CD4-positive, alpha-beta memory T cell (primary cell): Measurements from ENCODE around the gene NFATC4. TPM values are rescaled to one million over a fixed set of nuclear protein-coding genes. Genes with fewer than 3 reads are reported as not detected.
A peak's percentile ranks its signal among the peaks of the same experiment; 100 is the strongest.

ENCODE experiments used
- CTCF ChIA-PET: fragments of 350-600 bp; sonication (Branson Sonifier 250); formaldehyde crosslinking; loops from one replicate; lab custom pipeline; 2021; ENCODE audit warnings: inconsistent platforms; ENCODE audit not compliant: partially characterized antibody; lab: Charles Lee
- POLR2A ChIA-PET: fragments of 350-600 bp; sonication (Branson Sonifier 250); formaldehyde crosslinking; loops from one replicate; lab custom pipeline; 2021; ENCODE audit not compliant: partially characterized antibody; lab: Charles Lee
- DNase-seq, 5 donors: peaks; one replicate each; pipeline versions ENCODE4 v3.0.0 to v3.0.0-alpha.2; 2020 to 2022; ENCODE audit warnings: mixed read lengths in 1 of 5
- H3K27ac ChIP-seq: one replicate; pipeline ENCODE4 v1.7.0; 2013; ENCODE audit warnings: low read depth, low read length
- H3K27me3 ChIP-seq: 2 replicates; pipeline ENCODE4 v1.7.0; 2013; ENCODE audit warnings: mild to moderate bottlenecking, low read length, moderate library complexity; ENCODE audit not compliant: insufficient read depth
- H3K36me3 ChIP-seq: 2 replicates; pipeline ENCODE4 v1.7.0; 2013; ENCODE audit warnings: mild to moderate bottlenecking, low read length, moderate library complexity; ENCODE audit not compliant: insufficient read depth
- H3K4me1 ChIP-seq: 2 replicates; pipeline ENCODE4 v1.7.0; 2013; ENCODE audit warnings: mild to moderate bottlenecking, low read length, moderate library complexity; ENCODE audit not compliant: insufficient read depth
- H3K4me3 ChIP-seq, 2 donors: one replicate each; pipeline ENCODE4 v1.7.0; 2013; ENCODE audit warnings: low read length in 2 of 2, mild to moderate bottlenecking in 1 of 2
- H3K9me3 ChIP-seq, 2 donors: one replicate each; pipeline ENCODE4 v1.7.0; 2013; ENCODE audit warnings: low read length in 2 of 2, control low read depth in 1 of 2; ENCODE audit not compliant: control insufficient read depth in 1 of 2
- H3K27ac Mint-ChIP-seq, 7 donors: one replicate each; pipeline ENCODE4 v1.8.0; 2020 to 2021; ENCODE audit warnings: mixed read lengths in 7 of 7, mild to moderate bottlenecking in 6 of 7, inconsistent platforms in 3 of 7, moderate library complexity in 3 of 7
- H3K27me3 Mint-ChIP-seq, 2 donors: one replicate each; pipeline ENCODE4 v1.8.0; 2020 to 2021; ENCODE audit warnings: mixed read lengths in 2 of 2
- H3K36me3 Mint-ChIP-seq, 2 donors: one replicate each; pipeline ENCODE4 v1.8.0; 2020 to 2021; ENCODE audit warnings: mixed read lengths in 2 of 2, inconsistent platforms in 1 of 2, mild to moderate bottlenecking in 1 of 2
- H3K4me1 Mint-ChIP-seq, 4 donors: one replicate each; pipeline ENCODE4 v1.8.0; 2020 to 2021; ENCODE audit warnings: mixed read lengths in 4 of 4, mild to moderate bottlenecking in 1 of 4
- H3K4me3 Mint-ChIP-seq, 8 donors: one replicate each; pipeline ENCODE4 v1.8.0; 2020 to 2021; ENCODE audit warnings: mixed read lengths in 8 of 8, mild to moderate bottlenecking in 7 of 8, moderate library complexity in 6 of 8, inconsistent platforms in 3 of 8
- H3K9me3 Mint-ChIP-seq, 8 donors: one replicate each; pipeline ENCODE4 v1.8.0; 2020 to 2021; ENCODE audit warnings: mixed read lengths in 8 of 8, mild to moderate bottlenecking in 5 of 8, inconsistent platforms in 3 of 8, moderate library complexity in 1 of 8
- intact Hi-C: fragments of 100-400 bp; cut with micrococcal nuclease; formaldehyde crosslinking; loops from one replicate; pipeline ENCODE4 v1.15.1; 2023
- polyA plus RNA-seq, 2 donors: library from polyadenylated mRNA; unstranded; fragments of 300-500 nt; fragmentation: Illumina TruSeq; gene quantifications; one replicate each; pipeline ENCODE4 v1.2.3, GENCODE V29; 2021
- total RNA-seq, 2 experiments: library from RNA; stranded (reverse); gene quantifications; one replicate each; pipeline ENCODE4 v1.2.3, GENCODE V29; 2021

The NFATC4 gene
- total RNA-seq (not detected), polyA plus RNA-seq (not detected)

DNA sequence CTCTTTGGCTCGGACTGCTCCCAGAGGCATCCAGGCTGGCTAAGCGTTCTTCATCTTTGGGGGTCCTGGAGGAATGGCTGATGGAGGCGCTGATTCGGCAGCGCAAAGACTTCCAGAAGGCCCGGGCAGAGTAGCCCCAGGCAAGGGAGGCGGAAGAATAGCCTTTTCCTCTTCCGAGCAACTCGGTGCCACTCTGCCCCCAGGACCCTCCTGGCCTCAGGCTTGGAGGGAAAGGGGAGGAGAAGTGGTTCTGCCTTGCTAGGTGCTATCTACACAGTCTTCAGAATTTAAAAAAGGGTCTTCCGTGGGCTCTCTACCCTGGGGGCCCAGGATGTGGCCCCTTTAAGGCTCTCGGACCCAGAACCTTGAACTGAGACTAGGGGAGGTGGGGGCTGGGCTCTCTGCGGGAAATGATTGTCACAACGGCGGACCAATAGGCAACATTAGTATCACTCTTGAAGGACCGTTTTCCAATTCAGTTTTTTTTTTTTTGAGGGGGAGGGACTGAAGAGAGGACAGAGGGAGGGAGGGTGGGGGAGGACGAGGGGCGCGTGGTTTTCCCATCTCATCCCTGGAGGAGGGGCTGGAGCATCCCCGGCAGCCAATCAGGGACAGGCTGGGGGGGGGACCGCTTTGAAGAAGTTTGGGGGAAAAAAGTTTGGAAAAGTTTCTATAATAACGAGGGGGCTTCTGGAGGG is at the start of gene NFATC4:
Gene NFATC4, plus strand, starts transcription at position 671 of the 698 bp plus-strand sequence. CDS start 157 bp downstream, outside the sequence.
- intact Hi-C loops: loop anchor here (10.0 kb wide), 1 partner anchor 307 kb away; no protein-coding TSS in a partner anchor
- CTCF ChIA-PET: no interaction called here

DNA sequence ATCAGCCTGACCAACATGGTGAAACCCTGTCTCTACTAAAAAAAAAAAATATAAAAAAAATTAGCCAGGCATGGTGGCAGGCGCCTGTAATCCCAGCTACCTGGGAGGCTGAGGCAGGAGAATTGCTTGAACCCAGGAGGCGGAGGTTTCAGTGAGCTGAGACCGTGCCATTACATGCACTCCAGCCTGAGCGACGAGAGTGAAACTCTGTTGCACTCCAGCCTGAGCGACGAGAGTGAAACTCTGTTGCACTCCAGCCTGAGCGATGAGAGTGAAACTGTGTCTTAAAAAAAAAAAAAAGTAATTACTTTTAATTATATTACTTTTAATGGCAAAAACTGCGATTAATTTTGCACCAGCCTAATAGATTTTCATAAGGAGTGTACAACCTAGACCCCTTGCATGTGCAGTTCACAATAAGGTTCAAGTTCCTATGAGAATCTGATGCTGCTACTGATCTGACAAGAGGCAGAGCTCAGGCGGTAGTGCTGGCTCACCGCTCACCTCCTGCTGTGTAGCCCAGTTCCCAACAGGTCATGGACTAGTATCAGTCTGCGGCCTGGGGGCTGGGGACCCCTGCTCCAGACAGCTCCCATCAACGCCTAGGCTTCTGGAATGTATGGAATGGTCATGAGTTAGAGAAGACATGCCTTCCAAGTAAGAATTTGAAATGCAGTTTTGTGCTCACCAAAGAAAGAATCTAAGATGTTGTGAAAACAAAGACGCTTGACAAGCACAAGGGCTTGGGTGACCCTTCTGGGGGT is 46.6 kb upstream of the NFATC4 start:
- H3K27me3 ChIP-seq: no peaks in the 10 kb centered on the region
- peak overlapping the region in 1 of 7 donors; percentile 52 for H3K27ac Mint-ChIP-seq
- H3K36me3 ChIP-seq: no peaks in the 10 kb centered on the region
- DNase-seq: no peak
- no peaks in the 10 kb centered on the region for H3K9me3 Mint-ChIP-seq
- no peak overlapping the region for H3K4me3 Mint-ChIP-seq
- H3K36me3 Mint-ChIP-seq: peaks cover 0 to 5% of the 10 kb centered on the region in 2 donors
- POLR2A ChIA-PET: no interaction called here
- H3K4me1 Mint-ChIP-seq: peaks cover 0 to 15% (median 6%) of the 10 kb centered on the region in 4 donors
- CTCF ChIA-PET: interaction anchor here (0.7 to 23.0 kb wide), 3 partner anchors 19 to 111 kb away, joined by 4 to 791 read pairs (median 5); partner anchors contain the start of genes CBLN3, KHNYN, SDR39U1 and TINF2
- no peak overlapping the region for H3K4me3 ChIP-seq
- no peaks in the 10 kb centered on the region for H3K4me1 ChIP-seq
- H3K9me3 ChIP-seq: no peaks in the 10 kb centered on the region
- H3K27me3 Mint-ChIP-seq: no peaks in the 10 kb centered on the region
- intact Hi-C loops: no loop called here
- no peak overlapping the region for H3K27ac ChIP-seq

More for the DNA sequence above, at the start of gene NFATC4:
- H3K4me1 ChIP-seq: peaks cover 35% of the 10 kb centered on the region
- H3K27ac ChIP-seq: no peak within 1 kb of the TSS
- Mint-ChIP-seq H3K36me3 (no peaks in the 10 kb centered on the region), H3K4me1 (peaks cover 15 to 31% (median 22%) of the 10 kb centered on the region in 4 donors), H3K9me3 (no peaks in the 10 kb centered on the region), H3K27me3 (peaks cover 31% of the 10 kb centered on the region in 2 donors), H3K27ac (peak within 1 kb of the TSS in 4 of 7 donors; percentile 30 to 81 (median 58)), H3K4me3 (peak within 1 kb of the TSS; percentile 68 to 87 (median 80))
- no peaks in the 10 kb centered on the region for H3K36me3 ChIP-seq
- peaks cover 29% of the 10 kb centered on the region for H3K27me3 ChIP-seq
- POLR2A ChIA-PET: no interaction called here
- no peaks in the 10 kb centered on the region for H3K9me3 ChIP-seq
- DNase-seq: peak in 2 of 5 donors; percentile 9 to 10
- no peak within 1 kb of the TSS for H3K4me3 ChIP-seq

DNA sequence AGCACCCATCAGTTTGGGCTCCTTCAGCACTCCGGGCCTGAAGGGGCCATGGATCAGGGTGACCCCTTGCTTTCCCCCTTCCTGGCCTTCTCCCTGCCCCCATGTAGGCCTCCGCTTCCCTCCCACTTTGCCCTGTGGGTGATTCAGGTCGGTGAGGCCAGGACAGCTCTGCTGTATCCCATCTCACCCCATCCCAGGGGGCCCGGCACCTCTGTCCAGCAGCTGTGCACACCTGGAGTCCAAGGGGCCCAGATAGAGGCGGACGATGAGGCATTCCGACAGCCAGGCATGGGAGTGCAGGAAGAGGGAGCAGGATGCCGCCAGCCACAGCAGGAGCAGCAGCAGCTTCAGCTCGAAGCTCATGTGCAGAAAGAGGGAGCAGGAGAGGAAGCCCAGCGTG is 45.3 kb upstream of the NFATC4 start:
- intact Hi-C loops: no loop called here
- ChIA-PET POLR2A (no interaction called here), CTCF (interaction anchor here (0.9 to 23.0 kb wide), 5 partner anchors 11 to 109 kb away, joined by 3 to 791 read pairs (median 9); partner anchors contain the start of genes CBLN3, CIDEB, KHNYN and SDR39U1)

DNA sequence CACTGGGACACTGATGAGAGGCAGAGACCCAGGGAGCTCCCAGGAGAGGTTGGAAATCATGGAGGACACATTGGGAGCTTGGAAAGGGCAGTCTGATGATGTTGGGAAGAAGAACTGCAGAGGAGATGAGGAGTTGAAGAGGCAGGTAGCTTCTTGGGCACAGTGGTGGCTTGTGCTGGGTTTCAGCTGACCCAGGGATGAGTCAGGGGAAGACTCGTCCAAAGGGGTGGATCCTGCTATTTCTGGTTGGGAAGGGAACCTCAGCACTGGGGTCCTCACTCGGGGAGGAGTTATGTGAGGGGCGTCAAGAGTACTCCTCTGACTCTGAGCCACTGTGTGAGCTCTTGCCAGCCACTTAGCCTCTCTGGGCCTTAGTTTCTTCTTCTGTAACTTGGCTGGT is 44.6 kb upstream of the NFATC4 start:
- Mint-ChIP-seq H3K36me3 (no peaks in the 10 kb centered on the region), H3K27me3 (peaks cover 0 to 1% of the 10 kb centered on the region in 2 donors), H3K27ac (no peak overlapping the region), H3K9me3 (no peaks in the 10 kb centered on the region), H3K4me1 (peaks cover 4 to 23% (median 8%) of the 10 kb centered on the region in 4 donors), H3K4me3 (peak overlapping the region in 1 of 8 donors; percentile 2)
- Histone ChIP-seq H3K4me1 (peaks cover 9% of the 10 kb centered on the region), H3K9me3 (no peaks in the 10 kb centered on the region), H3K27me3 (no peaks in the 10 kb centered on the region), H3K4me3 (no peak overlapping the region), H3K36me3 (no peaks in the 10 kb centered on the region), H3K27ac (no peak overlapping the region)
- ChIA-PET POLR2A (no interaction called here), CTCF (interaction anchor here (0.8 to 23.0 kb wide), 5 partner anchors 9 to 109 kb away, joined by 3 to 791 read pairs (median 9); partner anchors contain the start of genes CBLN3, CIDEB, KHNYN and SDR39U1)
- intact Hi-C loops: no loop called here
- DNase-seq: no peak

More for the DNA sequence above, 45.3 kb upstream of the NFATC4 start:
- DNase-seq: no peak
- peaks cover 4 to 17% (median 8%) of the 10 kb centered on the region in 4 donors for H3K4me1 Mint-ChIP-seq
- no peaks in the 10 kb centered on the region for H3K36me3 ChIP-seq
- H3K4me3 ChIP-seq: no peak overlapping the region
- no peaks in the 10 kb centered on the region for H3K9me3 ChIP-seq
- no peaks in the 10 kb centered on the region for H3K27me3 ChIP-seq
- H3K27ac ChIP-seq: no peak overlapping the region
- H3K36me3 Mint-ChIP-seq: no peaks in the 10 kb centered on the region
- H3K4me3 Mint-ChIP-seq: no peak overlapping the region
- H3K27ac Mint-ChIP-seq: no peak overlapping the region
- H3K27me3 Mint-ChIP-seq: peaks cover 0 to 1% of the 10 kb centered on the region in 2 donors
- H3K9me3 Mint-ChIP-seq: no peaks in the 10 kb centered on the region
- peaks cover 7% of the 10 kb centered on the region for H3K4me1 ChIP-seq

DNA sequence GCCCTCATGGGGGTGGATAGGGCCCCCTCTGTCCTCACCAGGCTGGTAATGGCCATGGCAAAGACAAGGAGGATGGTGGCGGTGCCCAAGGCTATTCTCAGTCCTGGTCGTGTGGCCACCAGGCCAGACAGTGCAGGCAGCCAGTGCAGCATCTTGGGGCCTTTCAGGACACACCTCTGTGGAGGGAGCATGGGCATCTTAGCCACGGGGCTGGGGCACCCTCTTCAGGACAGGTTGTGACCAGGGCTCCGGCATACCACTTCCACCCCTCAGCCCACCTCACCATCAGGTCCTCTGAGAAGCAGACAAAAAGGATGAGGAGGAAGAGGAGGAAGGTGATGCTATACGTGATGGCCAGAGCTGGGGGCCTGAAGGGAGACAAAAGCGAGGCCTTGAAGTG is 44.0 kb upstream of the NFATC4 start:
- Histone ChIP-seq H3K4me3 (no peak overlapping the region), H3K36me3 (no peaks in the 10 kb centered on the region), H3K27me3 (no peaks in the 10 kb centered on the region), H3K4me1 (peaks cover 14% of the 10 kb centered on the region), H3K9me3 (no peaks in the 10 kb centered on the region), H3K27ac (no peak overlapping the region)
- POLR2A ChIA-PET: interaction anchor here (0.6 kb wide), 1 partner anchor 27 kb away, joined by 4 read pairs; no protein-coding TSS in a partner anchor
- H3K9me3 Mint-ChIP-seq: no peaks in the 10 kb centered on the region
- DNase-seq: no peak
- no peak overlapping the region for H3K4me3 Mint-ChIP-seq
- intact Hi-C loops: no loop called here
- H3K36me3 Mint-ChIP-seq: no peaks in the 10 kb centered on the region
- peaks cover 9 to 30% (median 14%) of the 10 kb centered on the region in 4 donors for H3K4me1 Mint-ChIP-seq
- CTCF ChIA-PET: interaction anchor here (0.8 to 23.0 kb wide), 4 partner anchors 8 to 108 kb away, joined by 3 to 791 read pairs (median 14); partner anchors contain the start of genes CBLN3, CIDEB, KHNYN and SDR39U1
- H3K27me3 Mint-ChIP-seq: peaks cover 0 to 1% of the 10 kb centered on the region in 2 donors
- H3K27ac Mint-ChIP-seq: peak overlapping the region in 1 of 7 donors; percentile 15

DNA sequence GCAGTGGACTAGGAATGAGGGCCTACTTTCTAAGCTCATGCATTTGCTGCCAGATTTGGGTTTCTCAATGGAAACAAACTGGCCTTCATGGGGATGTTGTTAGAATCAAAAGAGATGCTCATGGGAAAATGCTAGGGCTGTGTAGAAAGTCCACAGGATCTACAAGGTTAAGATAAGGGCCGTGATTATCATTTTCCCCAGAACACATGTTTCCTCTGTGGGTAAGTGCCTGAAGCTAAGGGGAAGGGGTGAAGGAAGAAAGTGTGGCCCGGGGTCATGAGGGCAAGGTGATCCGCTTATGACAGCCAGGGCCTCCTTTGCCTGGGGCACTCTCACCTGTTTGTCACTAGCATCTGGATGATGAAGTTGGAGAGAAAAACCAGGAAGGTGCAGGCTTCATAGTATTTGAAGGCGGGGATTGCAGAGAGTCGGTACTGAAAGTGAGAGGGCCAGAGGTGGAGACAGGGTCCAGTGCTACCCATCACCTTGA is 42.9 kb upstream of the NFATC4 start:
- no peaks in the 10 kb centered on the region for H3K9me3 Mint-ChIP-seq
- no peak overlapping the region for H3K27ac ChIP-seq
- H3K27ac Mint-ChIP-seq: no peak overlapping the region
- POLR2A ChIA-PET: interaction anchor here (0.9 to 1.1 kb wide), 2 partner anchors 11 to 14 kb away, joined by 3 to 4 read pairs; partner anchors contain the start of gene LTB4R
- no peaks in the 10 kb centered on the region for H3K9me3 ChIP-seq
- no peaks in the 10 kb centered on the region for H3K36me3 ChIP-seq
- no peak overlapping the region for H3K4me3 Mint-ChIP-seq
- H3K27me3 ChIP-seq: no peaks in the 10 kb centered on the region
- H3K36me3 Mint-ChIP-seq: no peaks in the 10 kb centered on the region
- DNase-seq: no peak
- H3K4me1 ChIP-seq: peaks cover 25% of the 10 kb centered on the region
- CTCF ChIA-PET: interaction anchor here (1.7 to 23.0 kb wide), 4 partner anchors 8 to 107 kb away, joined by 6 to 791 read pairs (median 14); partner anchors contain the start of genes CBLN3, CIDEB, KHNYN and LTB4R
- intact Hi-C loops: no loop called here
- no peak overlapping the region for H3K4me3 ChIP-seq
- H3K4me1 Mint-ChIP-seq: peaks cover 18 to 36% (median 24%) of the 10 kb centered on the region in 4 donors
- H3K27me3 Mint-ChIP-seq: peaks cover 0 to 1% of the 10 kb centered on the region in 2 donors
